A549 (cell line): Measurements from ENCODE around the gene CCN5. TPM values are rescaled to one million over a fixed set of nuclear protein-coding genes. Genes with fewer than 3 reads are reported as not detected.
A peak's percentile ranks its signal among the peaks of the same experiment; 100 is the strongest.

ENCODE experiments used
- ATAC-seq, 2 experiments: fragments of 200-7000 bp in 1 of 2; fragments of >200 bp in 1 of 2; cut with Nextera tagmentation in 1 of 2; cut with Tn5 transposase in 1 of 2; 3 replicates each; pipeline versions ENCODE4 v1.8.0 to v1.9.1; 2018 to 2020; ENCODE audit warnings: mild to moderate bottlenecking in 1 of 2, moderate library complexity in 1 of 2
- CTCF ChIA-PET: fragments of 300-600 bp; sonication (Branson Sonifier 250); formaldehyde crosslinking; extraction: SDS; loops from one replicate; lab custom pipeline; 2021; ENCODE audit warnings: antibody characterized with exemption, inconsistent platforms; lab: Yijun Ruan, JAX
- POLR2A ChIA-PET: fragments of 350-600 bp; formaldehyde crosslinking; extraction: SDS; loops from one replicate; lab custom pipeline; 2021; ENCODE audit warnings: antibody characterized with exemption, inconsistent platforms; lab: Yijun Ruan, JAX
- DNase-seq, 2 experiments: peaks; one replicate each; pipeline versions ENCODE4 v3.0.0 to v3.0.0-alpha.2; 2011 to 2016; ENCODE audit warnings: low read depth in 1 of 2, low spot score in 1 of 2
- FAIRE-seq: peaks from 2 replicates; lab custom pipeline; 2011; peaks lifted over from hg19 to GRCh38; lab: Jason Lieb, UNC
- H3K27ac ChIP-seq, 2 experiments: fragments of >200 bp; sonication (Bioruptor Twin); formaldehyde crosslinking; 3 replicates each; pipeline ENCODE4 v1.5.1; 2016 to 2017
- H3K4me1 ChIP-seq: fragments of >200 bp; sonication (Bioruptor Twin); formaldehyde crosslinking; 3 replicates; pipeline ENCODE4 v1.6.1; 2016
- H3K4me2 ChIP-seq: fragments of >200 bp; sonication (Bioruptor Twin); formaldehyde crosslinking; 3 replicates; pipeline ENCODE4 v1.6.1; 2016
- H3K4me3 ChIP-seq: fragments of >200 bp; sonication (Bioruptor Twin); formaldehyde crosslinking; 3 replicates; pipeline ENCODE4 v1.5.1; 2016
- H3K9me3 ChIP-seq: fragments of >200 bp; sonication (Bioruptor Twin); formaldehyde crosslinking; 3 replicates; pipeline ENCODE4 v1.6.1; 2016
- CBX2 ChIP-seq: fragments of 200-600 bp; sonication (generic); IDR thresholded peaks from 2 replicates; pipeline ENCODE4 v1.6.1; 2016; ENCODE audit warnings: low read depth, mild to moderate bottlenecking, borderline replicate concordance
- CBX8 ChIP-seq: fragments of 200-600 bp; sonication (generic); IDR thresholded peaks from 2 replicates; pipeline ENCODE4 v1.6.1; 2016
- CHD4 ChIP-seq: fragments of 200-600 bp; sonication (generic); IDR thresholded peaks from 2 replicates; pipeline ENCODE4 v1.6.1; 2016; ENCODE audit warnings: antibody characterized with exemption, mild to moderate bottlenecking, borderline replicate concordance
- EHF ChIP-seq: fragments of 250-450 bp; sonication (Bioruptor Pico); IDR thresholded peaks from 2 replicates; pipeline ENCODE4 v1.5.0; 2020; ENCODE audit warnings: mild to moderate bottlenecking
- EP300 ChIP-seq, 2 experiments: fragments of >200 bp; sonication (Bioruptor Twin); formaldehyde crosslinking; IDR thresholded peaks; 2 replicates in 1 of 2; 3 replicates in 1 of 2; pipeline ENCODE4 v1.6.1; 2016 to 2017
- FOXS1 ChIP-seq: fragments of 250-450 bp; sonication (Bioruptor Pico); IDR thresholded peaks from 2 replicates; pipeline ENCODE4 v1.5.0; 2020; ENCODE audit warnings: mild to moderate bottlenecking, moderate library complexity
- GATA3 ChIP-seq: IDR thresholded peaks from 2 replicates; pipeline ENCODE4 v1.6.1; 2012; ENCODE audit warnings: borderline replicate concordance
- HEYL ChIP-seq: fragments of 250-450 bp; sonication (Bioruptor Pico); IDR thresholded peaks from 2 replicates; pipeline ENCODE4 v1.8.0; 2021; ENCODE audit warnings: mild to moderate bottlenecking, moderate library complexity
- HOXA7 ChIP-seq: fragments of 250-450 bp; sonication (Bioruptor Pico); IDR thresholded peaks from 2 replicates; pipeline ENCODE4 v1.5.0; 2020; ENCODE audit warnings: mild to moderate bottlenecking, moderate library complexity
- HOXB13 ChIP-seq: fragments of 250-450 bp; sonication (Bioruptor Pico); IDR thresholded peaks from 2 replicates; pipeline ENCODE4 v1.5.0; 2020; ENCODE audit warnings: low read depth, mild to moderate bottlenecking, moderate library complexity
- JUN ChIP-seq, 2 experiments: fragments of >200 bp; sonication (Bioruptor Twin); formaldehyde crosslinking; IDR thresholded peaks; 2 replicates in 1 of 2; 3 replicates in 1 of 2; pipeline ENCODE4 v1.6.1; 2016 to 2017
- KDM1A ChIP-seq: fragments of 200-600 bp; sonication (generic); IDR thresholded peaks from 2 replicates; pipeline ENCODE4 v1.6.1; 2016; ENCODE audit warnings: low read depth, mild to moderate bottlenecking
- KDM5A ChIP-seq: fragments of 200-600 bp; sonication (generic); IDR thresholded peaks from 2 replicates; pipeline ENCODE4 v1.6.1; 2016; ENCODE audit warnings: antibody characterized with exemption, mild to moderate bottlenecking
- MAFK ChIP-seq: fragments of 450-650 bp; IDR thresholded peaks from 2 replicates; pipeline ENCODE4 v1.6.1; 2014; ENCODE audit not compliant: partially characterized antibody
- MAZ ChIP-seq: fragments of 150-350 bp; IDR thresholded peaks from 2 replicates; pipeline ENCODE4 v1.6.1; 2014; ENCODE audit warnings: antibody characterized with exemption, low read depth, low read length, borderline replicate concordance
- MYC ChIP-seq: IDR thresholded peaks from 2 replicates; pipeline ENCODE4 v1.6.1; 2012; ENCODE audit warnings: mild to moderate bottlenecking, inconsistent platforms, low read length, improper control_type of control experiment, borderline replicate concordance
- NFE2L2 ChIP-seq: fragments of 150-350 bp; conservative IDR thresholded peaks from 2 replicates; pipeline ENCODE4 v1.6.1; 2014; ENCODE audit warnings: low read length
- NPAS2 ChIP-seq: fragments of 250-450 bp; sonication (Bioruptor Pico); IDR thresholded peaks from 2 replicates; pipeline ENCODE4 v1.8.0; 2022; ENCODE audit warnings: mild to moderate bottlenecking, moderate library complexity, borderline replicate concordance
- NR3C1 ChIP-seq: fragments of >200 bp; sonication (Bioruptor Twin); formaldehyde crosslinking; IDR thresholded peaks from 3 replicates; pipeline ENCODE4 v1.6.1; 2017
- PHF8 ChIP-seq: fragments of 200-600 bp; sonication (generic); IDR thresholded peaks from 2 replicates; pipeline ENCODE4 v1.6.1; 2016; ENCODE audit warnings: low read depth, mild to moderate bottlenecking, antibody characterized with exemption, moderate library complexity, borderline replicate concordance
- POLR2A ChIP-seq: IDR thresholded peaks from 2 replicates; pipeline ENCODE4 v1.6.1; 2012; ENCODE audit warnings: mild to moderate bottlenecking, low read length
- POLR2AphosphoS2 ChIP-seq: conservative IDR thresholded peaks from 2 replicates; pipeline ENCODE4 v1.6.1; 2012; ENCODE audit warnings: low read length, improper control_type of control experiment, inconsistent platforms
- RAD21 ChIP-seq, 2 experiments: fragments of >200 bp in 1 of 2; sonication (Bioruptor Twin) in 1 of 2; formaldehyde crosslinking in 1 of 2; IDR thresholded peaks in 1 of 2; conservative IDR thresholded peaks in 1 of 2; 2 replicates in 1 of 2; 3 replicates in 1 of 2; pipeline ENCODE4 v1.6.1; 2012 to 2018; ENCODE audit warnings: inconsistent platforms in 1 of 2
- RCOR1 ChIP-seq: fragments of 150-350 bp; IDR thresholded peaks from 2 replicates; pipeline ENCODE4 v1.6.1; 2014; ENCODE audit warnings: antibody characterized with exemption, low read length, low read depth
- RFX5 ChIP-seq: fragments of 450-650 bp; IDR thresholded peaks from 2 replicates; pipeline ENCODE4 v1.7.1; 2014; ENCODE audit warnings: antibody characterized with exemption, mild to moderate bottlenecking, moderate library complexity
- TP53 ChIP-seq: fragments of 250-450 bp; sonication (Bioruptor Pico); IDR thresholded peaks from 2 replicates; pipeline ENCODE4 v1.5.0; 2021; ENCODE audit warnings: mild to moderate bottlenecking, moderate library complexity
- ZFP36 ChIP-seq: fragments of 450-650 bp; IDR thresholded peaks from 2 replicates; pipeline ENCODE4 v1.6.1; 2014; ENCODE audit warnings: borderline replicate concordance; ENCODE audit not compliant: partially characterized antibody
- ZSCAN20 ChIP-seq: fragments of 250-450 bp; sonication (Bioruptor Pico); IDR thresholded peaks from 2 replicates; pipeline ENCODE4 v1.8.0; 2022; ENCODE audit warnings: mild to moderate bottlenecking, moderate library complexity
- WGBS: methylation state at CpG from one replicate; pipeline ENCODE4 v1.1.6; 2017; ENCODE audit errors: missing lambda C conversion rate; 5-methylcytosine and 5-hydroxymethylcytosine counted together
- polyA plus RNA-seq, 4 experiments: library from polyadenylated mRNA; depleted of rRNA in 3 of 4; stranded (reverse); fragments of >200 nt; fragmentation: RNase III in 1 of 4; extraction: RNeasy Plus Mini Kit Qiagen cat#74134 plus additional on column Dnase treatment in 1 of 4; gene quantifications; 2 replicates in 3 of 4; 3 replicates in 1 of 4; pipeline ENCODE4 v1.2.3, GENCODE V29; 2011 to 2017
- TF ChIP-seq, protein P1 (sequence below): fragments of 150-350 bp; IDR thresholded peaks from 2 replicates; pipeline ENCODE4 v1.6.1; 2014; ENCODE audit warnings: low read depth, mild to moderate bottlenecking, low read length
- TF ChIP-seq, protein P2 (sequence below): IDR thresholded peaks from 2 replicates; pipeline ENCODE4 v1.6.1; 2012
- TF ChIP-seq, protein P3 (sequence below): IDR thresholded peaks from 2 replicates; pipeline ENCODE4 v1.6.1; 2012
- TF ChIP-seq, protein P4 (sequence below): IDR thresholded peaks from 2 replicates; pipeline ENCODE4 v1.6.1; 2012; ENCODE audit warnings: low read depth, borderline replicate concordance
- TF ChIP-seq, protein P5 (sequence below): fragments of >200 bp; sonication (Bioruptor Twin); formaldehyde crosslinking; IDR thresholded peaks from 2 replicates; pipeline ENCODE4 v1.6.1; 2016
- TF ChIP-seq, protein P6 (sequence below): fragments of >200 bp; sonication (Bioruptor Twin); formaldehyde crosslinking; IDR thresholded peaks from 3 replicates; pipeline ENCODE4 v1.5.1; 2016
- TF ChIP-seq, protein P7 (sequence below): fragments of 450-650 bp; IDR thresholded peaks from 2 replicates; pipeline ENCODE4 v1.6.1; 2014; ENCODE audit warnings: antibody characterized with exemption
- TF ChIP-seq, protein P8 (sequence below): fragments of 250-450 bp; sonication (Bioruptor Pico); IDR thresholded peaks from 2 replicates; pipeline ENCODE4 v1.5.0; 2020; ENCODE audit warnings: low read depth, mild to moderate bottlenecking, moderate library complexity

Gene CCN5
- polyA plus RNA-seq, 2 of the 4 experiments (the other 2 are of a cell fraction), result 9.9 to 11.1 TPM

DNA sequence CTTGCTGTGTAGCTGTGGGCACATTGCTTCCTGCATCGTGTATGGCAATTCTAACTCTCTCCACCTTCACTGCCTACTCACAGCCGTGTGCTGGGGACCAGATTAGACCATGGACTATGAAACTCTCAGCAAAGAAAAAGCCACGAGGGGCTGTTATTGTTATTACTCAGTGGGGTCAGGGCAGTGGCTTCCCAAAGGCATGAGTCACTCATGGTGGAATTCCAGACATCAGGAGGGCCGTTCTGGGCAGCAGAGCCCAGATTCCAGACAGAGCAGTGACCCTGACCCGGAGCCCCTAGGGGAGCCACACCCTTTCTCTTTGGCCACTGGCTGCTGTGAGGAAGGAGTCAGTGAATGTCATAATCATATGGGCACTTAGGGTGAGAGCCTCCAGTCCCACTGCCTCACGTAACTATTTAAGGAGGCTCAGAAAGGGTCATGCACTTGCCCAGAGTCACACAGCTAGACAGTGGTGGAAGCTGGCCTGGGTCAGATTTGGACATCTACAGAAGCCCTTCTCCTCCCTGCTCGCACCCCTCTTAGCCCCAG is 22.2 kb upstream of the CCN5 start:
- peak overlapping the region; percentile 86 to 89 for H3K27ac ChIP-seq
- CTCF ChIA-PET, result interaction anchor here (0.7 to 6.3 kb wide), 10 partner anchors 9 to 174 kb away, joined by 3 to 110 read pairs (median 5); partner anchors contain the start of gene CCN5
- peaks cover 41% of the 10 kb centered on the region for H3K4me1 ChIP-seq
- 8% methylated on average over 7 of the region's 7 CpGs for WGBS
- H3K4me2 ChIP-seq, result peak overlapping the region; percentile 62
- POLR2A ChIA-PET, result interaction anchor here (1.9 to 2.0 kb wide), 3 partner anchors 22 to 36 kb away, joined by 4 to 14 read pairs (median 4); partner anchors contain the start of gene CCN5
- DNase-seq (peak; percentile 92 to 96), FAIRE-seq (no peak), ATAC-seq (peak; percentile 93 to 95)
- H3K9me3 ChIP-seq, result peaks cover 12% of the 10 kb centered on the region
- H3K4me3 ChIP-seq, result no peak overlapping the region
- TF ChIP-seq RFX5, result no peak
- no peak for TF ChIP-seq HEYL
- TF ChIP-seq, protein P1, sequence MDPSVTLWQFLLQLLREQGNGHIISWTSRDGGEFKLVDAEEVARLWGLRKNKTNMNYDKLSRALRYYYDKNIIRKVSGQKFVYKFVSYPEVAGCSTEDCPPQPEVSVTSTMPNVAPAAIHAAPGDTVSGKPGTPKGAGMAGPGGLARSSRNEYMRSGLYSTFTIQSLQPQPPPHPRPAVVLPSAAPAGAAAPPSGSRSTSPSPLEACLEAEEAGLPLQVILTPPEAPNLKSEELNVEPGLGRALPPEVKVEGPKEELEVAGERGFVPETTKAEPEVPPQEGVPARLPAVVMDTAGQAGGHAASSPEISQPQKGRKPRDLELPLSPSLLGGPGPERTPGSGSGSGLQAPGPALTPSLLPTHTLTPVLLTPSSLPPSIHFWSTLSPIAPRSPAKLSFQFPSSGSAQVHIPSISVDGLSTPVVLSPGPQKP, result no peak
- TF ChIP-seq NR3C1, result no peak
- TF ChIP-seq ZSCAN20 (CRISPR knock-in tag), result no peak
- TF ChIP-seq EP300 (IDR thresholded peaks at IDR 0.05), result peak; percentile 86 to 95; a peak in 4 of 5 replicates
- TF ChIP-seq NFE2L2, result no peak
- peak; percentile 6 for TF ChIP-seq MAFK
- no peak for TF ChIP-seq KDM5A
- TF ChIP-seq MAZ, result no peak
- TF ChIP-seq HOXB13 (CRISPR knock-in tag), result no peak
- peak; percentile 37 to 58 for TF ChIP-seq RAD21 (conservative IDR thresholded peaks at IDR 0.05 in 1 of 2, IDR thresholded peaks at IDR 0.05 in 1 of 2)
- no peak for TF ChIP-seq CBX8
- no peak for TF ChIP-seq POLR2AphosphoS2
- TF ChIP-seq, protein P2, sequence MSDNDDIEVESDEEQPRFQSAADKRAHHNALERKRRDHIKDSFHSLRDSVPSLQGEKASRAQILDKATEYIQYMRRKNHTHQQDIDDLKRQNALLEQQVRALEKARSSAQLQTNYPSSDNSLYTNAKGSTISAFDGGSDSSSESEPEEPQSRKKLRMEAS, result peak; percentile 98
- TF ChIP-seq, protein P3, sequence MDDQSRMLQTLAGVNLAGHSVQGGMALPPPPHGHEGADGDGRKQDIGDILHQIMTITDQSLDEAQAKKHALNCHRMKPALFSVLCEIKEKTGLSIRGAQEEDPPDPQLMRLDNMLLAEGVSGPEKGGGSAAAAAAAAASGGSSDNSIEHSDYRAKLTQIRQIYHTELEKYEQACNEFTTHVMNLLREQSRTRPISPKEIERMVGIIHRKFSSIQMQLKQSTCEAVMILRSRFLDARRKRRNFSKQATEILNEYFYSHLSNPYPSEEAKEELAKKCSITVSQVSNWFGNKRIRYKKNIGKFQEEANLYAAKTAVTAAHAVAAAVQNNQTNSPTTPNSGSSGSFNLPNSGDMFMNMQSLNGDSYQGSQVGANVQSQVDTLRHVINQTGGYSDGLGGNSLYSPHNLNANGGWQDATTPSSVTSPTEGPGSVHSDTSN, result peak; percentile 77
- TF ChIP-seq ZFP36, result peak; percentile 96
- no peak for TF ChIP-seq PHF8
- TF ChIP-seq EHF (CRISPR knock-in tag), result no peak
- TF ChIP-seq, protein P4, sequence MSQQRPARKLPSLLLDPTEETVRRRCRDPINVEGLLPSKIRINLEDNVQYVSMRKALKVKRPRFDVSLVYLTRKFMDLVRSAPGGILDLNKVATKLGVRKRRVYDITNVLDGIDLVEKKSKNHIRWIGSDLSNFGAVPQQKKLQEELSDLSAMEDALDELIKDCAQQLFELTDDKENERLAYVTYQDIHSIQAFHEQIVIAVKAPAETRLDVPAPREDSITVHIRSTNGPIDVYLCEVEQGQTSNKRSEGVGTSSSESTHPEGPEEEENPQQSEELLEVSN, result peak; percentile 64
- no peak for TF ChIP-seq HOXA7 (CRISPR knock-in tag)
- TF ChIP-seq, protein P5, sequence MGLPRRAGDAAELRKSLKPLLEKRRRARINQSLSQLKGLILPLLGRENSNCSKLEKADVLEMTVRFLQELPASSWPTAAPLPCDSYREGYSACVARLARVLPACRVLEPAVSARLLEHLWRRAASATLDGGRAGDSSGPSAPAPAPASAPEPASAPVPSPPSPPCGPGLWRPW, result no peak
- no peak for TF ChIP-seq RCOR1
- TF ChIP-seq, protein P6, sequence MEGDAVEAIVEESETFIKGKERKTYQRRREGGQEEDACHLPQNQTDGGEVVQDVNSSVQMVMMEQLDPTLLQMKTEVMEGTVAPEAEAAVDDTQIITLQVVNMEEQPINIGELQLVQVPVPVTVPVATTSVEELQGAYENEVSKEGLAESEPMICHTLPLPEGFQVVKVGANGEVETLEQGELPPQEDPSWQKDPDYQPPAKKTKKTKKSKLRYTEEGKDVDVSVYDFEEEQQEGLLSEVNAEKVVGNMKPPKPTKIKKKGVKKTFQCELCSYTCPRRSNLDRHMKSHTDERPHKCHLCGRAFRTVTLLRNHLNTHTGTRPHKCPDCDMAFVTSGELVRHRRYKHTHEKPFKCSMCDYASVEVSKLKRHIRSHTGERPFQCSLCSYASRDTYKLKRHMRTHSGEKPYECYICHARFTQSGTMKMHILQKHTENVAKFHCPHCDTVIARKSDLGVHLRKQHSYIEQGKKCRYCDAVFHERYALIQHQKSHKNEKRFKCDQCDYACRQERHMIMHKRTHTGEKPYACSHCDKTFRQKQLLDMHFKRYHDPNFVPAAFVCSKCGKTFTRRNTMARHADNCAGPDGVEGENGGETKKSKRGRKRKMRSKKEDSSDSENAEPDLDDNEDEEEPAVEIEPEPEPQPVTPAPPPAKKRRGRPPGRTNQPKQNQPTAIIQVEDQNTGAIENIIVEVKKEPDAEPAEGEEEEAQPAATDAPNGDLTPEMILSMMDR, result 0 out of 3 replicates have a peak, but pooled peaks have one; percentile 8
- TF ChIP-seq NPAS2 (CRISPR knock-in tag), result no peak
- peak; percentile 99 for TF ChIP-seq FOXS1
- TF ChIP-seq, protein P7, sequence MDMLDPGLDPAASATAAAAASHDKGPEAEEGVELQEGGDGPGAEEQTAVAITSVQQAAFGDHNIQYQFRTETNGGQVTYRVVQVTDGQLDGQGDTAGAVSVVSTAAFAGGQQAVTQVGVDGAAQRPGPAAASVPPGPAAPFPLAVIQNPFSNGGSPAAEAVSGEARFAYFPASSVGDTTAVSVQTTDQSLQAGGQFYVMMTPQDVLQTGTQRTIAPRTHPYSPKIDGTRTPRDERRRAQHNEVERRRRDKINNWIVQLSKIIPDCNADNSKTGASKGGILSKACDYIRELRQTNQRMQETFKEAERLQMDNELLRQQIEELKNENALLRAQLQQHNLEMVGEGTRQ, result no peak
- TF ChIP-seq CHD4, result no peak
- peak; percentile 96 to 97 for TF ChIP-seq JUN (IDR thresholded peaks at IDR 0.05)
- TF ChIP-seq GATA3, result peak; percentile 95
- peak; percentile 66; the same call in 1 of the 2 replicates for TF ChIP-seq MYC
- peak; percentile 77; the same call in 1 of the 2 replicates for TF ChIP-seq KDM1A
- TF ChIP-seq TP53 (CRISPR knock-in tag), result no peak
- no peak for TF ChIP-seq CBX2
- TF ChIP-seq, protein P8, sequence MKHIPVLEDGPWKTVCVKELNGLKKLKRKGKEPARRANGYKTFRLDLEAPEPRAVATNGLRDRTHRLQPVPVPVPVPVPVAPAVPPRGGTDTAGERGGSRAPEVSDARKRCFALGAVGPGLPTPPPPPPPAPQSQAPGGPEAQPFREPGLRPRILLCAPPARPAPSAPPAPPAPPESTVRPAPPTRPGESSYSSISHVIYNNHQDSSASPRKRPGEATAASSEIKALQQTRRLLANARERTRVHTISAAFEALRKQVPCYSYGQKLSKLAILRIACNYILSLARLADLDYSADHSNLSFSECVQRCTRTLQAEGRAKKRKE (CRISPR knock-in tag), result no peak; the same call in 1 of the 2 replicates
- no peak for TF ChIP-seq POLR2A
